Esophagus squamous epithelium (tissue), 5 donors: ENCODE measurements around the gene KCNMA1. TPM values are rescaled to one million over a fixed set of nuclear protein-coding genes. Genes with fewer than 3 reads are reported as not detected.
A peak's percentile ranks its signal among the peaks of the same experiment; 100 is the strongest.

Experiments
- DNase-seq: peaks from one replicate; lab custom pipeline; 2025; lab: John Stamatoyannopoulos, UW
- H3K27ac ChIP-seq, 4 donors: fragments of 200-600 bp; sonication (generic); one replicate each; pipeline ENCODE4 v1.5.1; 2016 to 2019; ENCODE audit warnings: mild to moderate bottlenecking in 1 of 4
- H3K27me3 ChIP-seq, 4 donors: fragments of 200-600 bp; sonication (generic); 1 replicate in 3 of 4; 2 replicates in 1 of 4; pipeline versions ENCODE4 v1.5.1 to v1.6.0; 2017 to 2021; ENCODE audit warnings: antibody characterized with exemption in 1 of 4
- H3K36me3 ChIP-seq, 3 donors: fragments of 200-600 bp; sonication (generic); one replicate each; pipeline ENCODE4 v1.5.1; 2016 to 2019
- H3K4me1 ChIP-seq, 3 donors: fragments of 200-600 bp; sonication (generic); one replicate each; pipeline ENCODE4 v1.5.1; 2017 to 2019
- H3K4me3 ChIP-seq, 4 donors: fragments of 200-600 bp; sonication (generic); 1 replicate in 3 of 4; 2 replicates in 1 of 4; pipeline ENCODE4 v1.5.1; 2016 to 2019; ENCODE audit warnings: mild to moderate bottlenecking in 2 of 4, moderate library complexity in 1 of 4
- H3K9me3 ChIP-seq, 3 donors: fragments of 200-600 bp; sonication (generic); one replicate each; pipeline ENCODE4 v1.5.1; 2016 to 2019
- CTCF ChIP-seq, 6 experiments: fragments of 450-650 bp in 4 of 6; fragments of 200-600 bp in 2 of 6; sonication (generic) in 2 of 6; IDR thresholded peaks; one replicate each; pipeline ENCODE4 v1.5.1; 2016 to 2019; ENCODE audit warnings: antibody characterized with exemption in 6 of 6, mild to moderate bottlenecking in 4 of 6, moderate library complexity in 4 of 6
- POLR2A ChIP-seq, 4 donors: fragments of 450-650 bp; IDR thresholded peaks; one replicate each; pipeline ENCODE4 v1.6.1; 2017; ENCODE audit warnings: antibody characterized with exemption in 4 of 4, mild to moderate bottlenecking in 4 of 4, moderate library complexity in 3 of 4
- WGBS, 2 donors: methylation state at CpG; one replicate each; pipeline ENCODE4 v1.1.5; 2018; 5-methylcytosine and 5-hydroxymethylcytosine counted together
- intact Hi-C: fragments of 100-400 bp; cut with DNase I; formaldehyde crosslinking; loops from one replicate; pipeline ENCODE4 v1.15.0; 2022
- total RNA-seq, 4 donors: library from RNA; depleted of rRNA; stranded (reverse); fragments of >200 nt; gene quantifications; one replicate each; pipeline ENCODE4 v1.1.0, GENCODE V29; 2016
- donor health status: DM: yes; HTN: yes; CAD: no.

Gene KCNMA1
- total RNA-seq, 4 donors from 2014 or later: 7.5 to 74.2 (median 18.0) TPM

GRCh38 chr10:77175631-77176222 is 461.9 kb downstream of the KCNMA1 start:
- Histone ChIP-seq H3K36me3 (no peaks in the 10 kb centered on the region), H3K27me3 (peaks cover 0 to 4% (median 0%) of the 10 kb centered on the region in 4 donors), H3K4me3 (no peak overlapping the region), H3K4me1 (peaks cover 0 to 19% (median 6%) of the 10 kb centered on the region in 3 donors), H3K9me3 (no peaks in the 10 kb centered on the region), H3K27ac (peak overlapping the region in 1 of 4 donors; percentile 12)
- no peak for TF ChIP-seq CTCF (IDR thresholded peaks at IDR 0.05)
- TF ChIP-seq POLR2A (IDR thresholded peaks at IDR 0.05): no peak
- 80 to 87% methylated on average over 2 of the region's 2 CpGs for WGBS, 2 donors
- intact Hi-C loops: loop anchor here (10.0 kb wide), 1 partner anchor 209 kb away; no protein-coding TSS in a partner anchor
- DNase-seq: no peak

GRCh38 chr10:77173615-77174461 is 463.8 kb downstream of the KCNMA1 start:
- H3K27me3 ChIP-seq: peaks cover 0 to 4% (median 0%) of the 10 kb centered on the region in 4 donors
- TF ChIP-seq CTCF (IDR thresholded peaks at IDR 0.05) (peak; percentile 55 to 91 (median 88)), POLR2A (IDR thresholded peaks at IDR 0.05) (no peak)
- H3K4me3 ChIP-seq: no peak overlapping the region
- WGBS, 2 donors: 33% methylated on average over 1 to 3 of the region's 4 CpGs
- H3K4me1 ChIP-seq: peaks cover 0 to 14% (median 0%) of the 10 kb centered on the region in 3 donors
- intact Hi-C loops: loop anchor here (5.0 to 10.0 kb wide), 2 partner anchors 211 to 473 kb away; no protein-coding TSS in a partner anchor
- H3K9me3 ChIP-seq: no peaks in the 10 kb centered on the region
- no peak overlapping the region for H3K27ac ChIP-seq
- no peak for DNase-seq
- no peaks in the 10 kb centered on the region for H3K36me3 ChIP-seq

GRCh38 chr10:77172086-77172485 is 465.5 kb downstream of the KCNMA1 start:
- intact Hi-C loops: loop anchor here (5.0 to 10.0 kb wide), 2 partner anchors 213 to 475 kb away; no protein-coding TSS in a partner anchor
- no peak for DNase-seq
- TF ChIP-seq CTCF (IDR thresholded peaks at IDR 0.05): no peak
- TF ChIP-seq POLR2A (IDR thresholded peaks at IDR 0.05): no peak
- WGBS, 2 donors: 83 to 85% methylated on average over 4 of the region's 4 CpGs
- no peak overlapping the region for H3K4me3 ChIP-seq
- H3K27me3 ChIP-seq: no peaks in the 10 kb centered on the region
- H3K4me1 ChIP-seq: peaks cover 0 to 25% (median 0%) of the 10 kb centered on the region in 3 donors
- H3K27ac ChIP-seq: peak overlapping the region in 1 of 4 donors; percentile 3
- H3K36me3 ChIP-seq: no peaks in the 10 kb centered on the region
- H3K9me3 ChIP-seq: no peaks in the 10 kb centered on the region

- no peak for TF ChIP-seq CTCF (IDR thresholded peaks at IDR 0.05)
- TF ChIP-seq POLR2A (IDR thresholded peaks at IDR 0.05): no peak
- Histone ChIP-seq H3K27me3 (no peaks in the 10 kb centered on the region), H3K4me1 (peaks cover 3 to 25% (median 18%) of the 10 kb centered on the region in 3 donors), H3K4me3 (no peak overlapping the region), H3K36me3 (no peaks in the 10 kb centered on the region), H3K9me3 (no peaks in the 10 kb centered on the region), H3K27ac (no peak overlapping the region)
- no peak for DNase-seq
- WGBS, 2 donors: 8 to 18% methylated on average over 1 to 2 of the region's 2 CpGs
- intact Hi-C loops: no loop called here
Measured at GRCh38 chr10:77168861-77169260, 468.7 kb downstream of the KCNMA1 start.

- H3K4me3 ChIP-seq: no peak overlapping the region
- H3K9me3 ChIP-seq: no peaks in the 10 kb centered on the region
- no peaks in the 10 kb centered on the region for H3K27me3 ChIP-seq
- H3K27ac ChIP-seq: no peak overlapping the region
- WGBS, 2 donors: 44 to 74% methylated on average over 2 of the region's 2 CpGs
- no peak for DNase-seq
- intact Hi-C loops: no loop called here
- peaks cover 3 to 25% (median 18%) of the 10 kb centered on the region in 3 donors for H3K4me1 ChIP-seq
- no peak for TF ChIP-seq POLR2A (IDR thresholded peaks at IDR 0.05)
- no peak for TF ChIP-seq CTCF (IDR thresholded peaks at IDR 0.05)
- H3K36me3 ChIP-seq: no peaks in the 10 kb centered on the region
Measured at GRCh38 chr10:77168161-77168560, 469.4 kb downstream of the KCNMA1 start.
